Measurements from ENCODE around the gene CAAP1. TPM values are rescaled to one million over a fixed set of nuclear protein-coding genes. Genes with fewer than 3 reads are reported as not detected.

The CAAP1 gene
- polyA plus RNA-seq, 1 of the 3 experiments (the other 2 are of a cell fraction), result 20.8 TPM

GRCh38 chr9:26928902-26929495 is 36.4 kb upstream of the CAAP1 start:
- Histone ChIP-seq H3K9me2 (no peaks in the 10 kb centered on the region), H3K27ac (ENCODE audit: low read depth in 2 of 2, low read length in 1 of 2) (no peak overlapping the region), H3K4me3 (ENCODE audit: low read depth in 2 of 2, low read length in 1 of 2) (no peak overlapping the region), H3K27me3 (ENCODE audit: insufficient read depth) (no peaks in the 10 kb centered on the region), H3K36me3 (replicated peaks in 1 of 2; ENCODE audit: control insufficient read depth in 1 of 2, insufficient read depth in 2 of 2, low read length in 1 of 2) (peaks cover 39 to 64% of the 10 kb centered on the region in 2 experiments), H3F3A (replicated peaks; ENCODE audit: insufficient read depth) (no peaks in the 10 kb centered on the region), H3K4me1 (ENCODE audit: control insufficient read depth in 1 of 2, insufficient read depth in 2 of 2, low read depth in 1 of 2, low read length in 1 of 2) (no peaks in the 10 kb centered on the region), H3K9ac (no peak overlapping the region), H3K4me2 (no peak overlapping the region), H3K9me3 (no peaks in the 10 kb centered on the region), H3K79me2 (ENCODE audit: insufficient read depth) (peaks cover 54% of the 10 kb centered on the region), H2AFZ (ENCODE audit: low read depth) (no peak overlapping the region), H4K20me1 (ENCODE audit: insufficient read depth) (no peaks in the 10 kb centered on the region)
- POLR2A ChIA-PET, result interaction anchor here (1.1 kb wide), 1 partner anchor 18 kb away, joined by 3 read pairs; the partner anchor contains the start of gene PLAA
- TF ChIP-seq NRF1 (IDR thresholded peaks at IDR 0.05; ENCODE audit: low read depth, low read length) (no peak), CHD2 (IDR thresholded peaks at IDR 0.05; ENCODE audit: low read length, partially characterized antibody) (no peak), GABPA (IDR thresholded peaks at IDR 0.05; ENCODE audit: low read depth) (no peak), POLR2AphosphoS5 (IDR thresholded peaks at IDR 0.05; ENCODE audit: low read depth, low read length) (no peak), SMC3 (IDR thresholded peaks at IDR 0.05; ENCODE audit: low read depth, low read length) (no peak)
- DNase-seq, result no peak
- CTCF ChIA-PET, result interaction anchor here (1.7 kb wide), 1 partner anchor 11 kb away, joined by 4 read pairs; no protein-coding TSS in a partner anchor
- 98% methylated on average over 8 of the region's 8 CpGs for WGBS (ENCODE audit: low lambda C conversion rate)

- H3K9ac ChIP-seq, result no peak overlapping the region
- no peaks in the 10 kb centered on the region for H3K27me3 ChIP-seq (ENCODE audit: insufficient read depth)
- no peak overlapping the region for H3K27ac ChIP-seq (ENCODE audit: low read depth in 2 of 2, low read length in 1 of 2)
- TF ChIP-seq GATA2 (CRISPR knock-in tag; IDR thresholded peaks at IDR 0.05), result no peak
- no peak for TF ChIP-seq RXRA (IDR thresholded peaks at IDR 0.05; ENCODE audit: borderline replicate concordance, low read depth)
- no peak for TF ChIP-seq SMC3 (IDR thresholded peaks at IDR 0.05; ENCODE audit: low read depth, low read length)
- TF ChIP-seq RCOR1 (IDR thresholded peaks at IDR 0.05; ENCODE audit: low read length), result no peak
- TF ChIP-seq JUND (IDR thresholded peaks at IDR 0.05), result no peak
- no peak for TF ChIP-seq RAD21 (IDR thresholded peaks at IDR 0.05; ENCODE audit: low read length)
- no peak for TF ChIP-seq USF1 (IDR thresholded peaks at IDR 0.05; ENCODE audit: borderline replicate concordance, low read depth)
- no peak for TF ChIP-seq POLR2AphosphoS5 (IDR thresholded peaks at IDR 0.05; ENCODE audit: low read depth, low read length)
- TF ChIP-seq USF2 (IDR thresholded peaks at IDR 0.05; ENCODE audit: borderline replicate concordance, low read depth, low read length), result no peak
- no peak for TF ChIP-seq MXI1 (IDR thresholded peaks at IDR 0.05; ENCODE audit: low read depth, low read length)
- TF ChIP-seq EP300 (IDR thresholded peaks at IDR 0.05; ENCODE audit: borderline replicate concordance in 1 of 2, low read depth in 1 of 2, low read length in 1 of 2), result no peak
- H3K36me3 ChIP-seq (replicated peaks in 1 of 2; ENCODE audit: control insufficient read depth in 1 of 2, insufficient read depth in 2 of 2, low read length in 1 of 2), result peaks cover 68 to 81% of the 10 kb centered on the region in 2 experiments
- no peaks in the 10 kb centered on the region for H4K20me1 ChIP-seq (ENCODE audit: insufficient read depth)
- H3K4me1 ChIP-seq (ENCODE audit: control insufficient read depth in 1 of 2, insufficient read depth in 2 of 2, low read depth in 1 of 2, low read length in 1 of 2), result no peaks in the 10 kb centered on the region
- no peaks in the 10 kb centered on the region for H3K9me3 ChIP-seq
- H3K4me3 ChIP-seq (ENCODE audit: low read depth in 2 of 2, low read length in 1 of 2), result no peak overlapping the region
- no peak overlapping the region for H2AFZ ChIP-seq (ENCODE audit: low read depth)
- DNase-seq, result no peak
- WGBS (ENCODE audit: low lambda C conversion rate), result 91% methylated on average over 4 of the region's 4 CpGs
- CTCF ChIA-PET, result interaction anchor here (0.8 kb wide), 1 partner anchor 33 kb away, joined by 3 read pairs; the partner anchor contains the start of gene CAAP1
- H3K79me2 ChIP-seq (ENCODE audit: insufficient read depth), result peaks cover 21% of the 10 kb centered on the region; the same call in 1 of the 2 replicates
- H3K9me2 ChIP-seq, result no peaks in the 10 kb centered on the region
- H3F3A ChIP-seq (replicated peaks; ENCODE audit: insufficient read depth), result no peaks in the 10 kb centered on the region
- POLR2A ChIA-PET, result no interaction called here
- no peak overlapping the region for H3K4me2 ChIP-seq
Measured at GRCh38 chr9:26925609-26926008, 33.0 kb upstream of the CAAP1 start.
